NCI-H2171 treated with DMSO at 0.1 percent for 48 hours (cell line): ENCODE data around the gene MGMT.
A peak's percentile ranks its signal among the peaks of the same experiment; 100 is the strongest.

Experiments
- DNase-seq: peaks from one replicate; lab custom pipeline; 2025; lab: John Stamatoyannopoulos, UW

Gene MGMT

GRCh38 chr10:129594811-129595210, 127.8 kb downstream of the MGMT start:
- DNase-seq = no peak

- no peak for DNase-seq
Observed at GRCh38 chr10:129598413-129598812, 131.4 kb downstream of the MGMT start.

- no peak for DNase-seq
Observed at GRCh38 chr10:129599160-129599559, 132.1 kb downstream of the MGMT start.

GRCh38 chr10:129601737-129602136, 134.7 kb downstream of the MGMT start:
- peak; percentile 68 for DNase-seq

- DNase-seq = peak; percentile 64
Observed at GRCh38 chr10:129602938-129603535, 136.0 kb downstream of the MGMT start.

- DNase-seq = no peak
Observed at GRCh38 chr10:129604333-129605032, 137.4 kb downstream of the MGMT start.

- peak; percentile 36 for DNase-seq
Observed at GRCh38 chr10:129605266-129605985, 138.4 kb downstream of the MGMT start.

GRCh38 chr10:129605986-129606518, 139.0 kb downstream of the MGMT start:
- peak; percentile 49 for DNase-seq

- DNase-seq = no peak
Observed at GRCh38 chr10:129607607-129608109, 140.6 kb downstream of the MGMT start.

GRCh38 chr10:129608653-129609052, 141.6 kb downstream of the MGMT start:
- no peak for DNase-seq

GRCh38 chr10:129609551-129609950, 142.5 kb downstream of the MGMT start:
- DNase-seq = no peak

GRCh38 chr10:129612481-129613109, 145.6 kb downstream of the MGMT start:
- DNase-seq = no peak

GRCh38 chr10:129613377-129613980, 146.4 kb downstream of the MGMT start:
- no peak for DNase-seq

GRCh38 chr10:129614341-129614740, 147.3 kb downstream of the MGMT start:
- no peak for DNase-seq

GRCh38 chr10:129615381-129615780, 148.3 kb downstream of the MGMT start:
- DNase-seq = no peak

GRCh38 chr10:129615921-129616525, 149.0 kb downstream of the MGMT start:
- no peak for DNase-seq

- DNase-seq = no peak
Observed at GRCh38 chr10:129617768-129618167, 150.7 kb downstream of the MGMT start.

GRCh38 chr10:129621062-129621461, 154.0 kb downstream of the MGMT start:
- no peak for DNase-seq

GRCh38 chr10:129621693-129622092, 154.7 kb downstream of the MGMT start:
- no peak for DNase-seq

- no peak for DNase-seq
Observed at GRCh38 chr10:129622291-129622690, 155.2 kb downstream of the MGMT start.

GRCh38 chr10:129622736-129623135, 155.7 kb downstream of the MGMT start:
- DNase-seq = no peak
